ENCODE data around the gene RXFP3. TPM values are rescaled to one million over a fixed set of nuclear protein-coding genes. Genes with fewer than 3 reads are reported as not detected.
"Not testable (repeated sequence)": the region's sequence is repeated elsewhere in the genome, so short reads cannot be mapped to it uniquely, and the experiment has no call there.

The RXFP3 gene
- not detected for total RNA-seq

- DNase-seq = peak; percentile 17
Observed at GRCh38 chr5:33936381-33937016, at the start of gene RXFP3. TSS of gene RXFP3 (plus strand) at chr5:33936386. CDS start at chr5:33936741, 355 bp downstream.

GRCh38 chr5:33887268-33887667 lies 48.9 kb upstream of the RXFP3 start:
- DNase-seq = no peak

GRCh38 chr5:33888587-33888986 lies 47.6 kb upstream of the RXFP3 start:
- no peak for DNase-seq

DNA sequence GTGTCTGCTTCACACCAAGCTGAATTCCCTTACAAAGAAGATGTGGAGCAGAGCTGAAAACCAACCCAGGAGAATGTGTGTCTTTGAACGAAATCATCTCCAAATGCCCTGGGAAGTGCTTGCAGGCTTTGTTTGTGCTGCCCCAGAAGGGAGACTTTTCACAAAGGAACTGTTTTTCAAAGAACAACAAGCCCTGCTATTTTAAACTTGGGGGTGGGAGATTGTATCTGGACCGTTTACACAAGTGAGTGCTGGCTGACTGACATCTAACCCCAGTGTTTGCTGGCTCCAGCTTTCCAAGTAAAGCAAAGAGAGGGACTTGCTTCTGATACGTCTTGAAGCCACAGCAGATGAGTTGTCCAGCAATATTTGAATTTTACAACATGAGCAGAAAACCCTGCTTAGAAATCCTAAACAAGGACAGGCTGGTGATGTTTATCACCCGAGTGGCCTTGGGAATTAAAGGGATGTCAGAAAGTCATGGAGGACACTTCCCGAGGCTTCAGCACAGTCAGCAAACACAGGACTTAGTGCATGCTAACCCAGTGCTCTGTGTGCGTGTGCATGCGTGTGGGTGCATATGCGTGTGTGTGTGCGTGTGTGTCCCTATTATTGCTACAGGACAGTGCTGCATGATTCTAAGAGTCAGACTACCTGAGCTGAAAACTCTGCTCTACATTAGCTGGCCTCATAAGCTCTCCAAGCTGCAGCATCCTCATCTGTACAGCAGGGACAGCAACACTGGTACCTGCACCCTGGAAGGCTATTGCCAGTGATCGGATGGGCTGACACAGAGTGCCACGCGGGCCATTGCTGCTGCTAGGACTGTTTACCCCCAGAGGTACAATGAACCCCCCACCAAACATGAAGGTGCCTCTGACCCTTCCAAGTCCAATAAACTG lies 45.8 kb upstream of the RXFP3 start:
- DNase-seq = peak; percentile 31

DNA sequence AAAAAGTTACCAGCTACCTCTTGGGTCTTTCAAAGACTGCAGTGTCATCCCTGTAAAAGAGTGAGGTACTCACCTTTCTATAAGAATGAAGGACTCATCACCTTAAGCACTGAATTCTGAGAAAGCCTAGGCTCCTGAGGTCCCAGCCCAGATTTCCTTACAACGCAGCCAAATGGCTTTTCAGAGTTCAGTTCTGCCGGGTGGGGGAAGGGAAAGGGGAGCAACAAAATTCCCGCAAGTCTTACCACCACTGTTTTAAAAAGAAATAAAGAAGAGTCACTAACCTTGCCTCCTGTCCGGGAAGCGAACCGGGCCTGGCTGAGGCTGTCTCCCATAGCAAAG lies 44.8 kb upstream of the RXFP3 start:
- DNase-seq = peak; percentile 24

DNA sequence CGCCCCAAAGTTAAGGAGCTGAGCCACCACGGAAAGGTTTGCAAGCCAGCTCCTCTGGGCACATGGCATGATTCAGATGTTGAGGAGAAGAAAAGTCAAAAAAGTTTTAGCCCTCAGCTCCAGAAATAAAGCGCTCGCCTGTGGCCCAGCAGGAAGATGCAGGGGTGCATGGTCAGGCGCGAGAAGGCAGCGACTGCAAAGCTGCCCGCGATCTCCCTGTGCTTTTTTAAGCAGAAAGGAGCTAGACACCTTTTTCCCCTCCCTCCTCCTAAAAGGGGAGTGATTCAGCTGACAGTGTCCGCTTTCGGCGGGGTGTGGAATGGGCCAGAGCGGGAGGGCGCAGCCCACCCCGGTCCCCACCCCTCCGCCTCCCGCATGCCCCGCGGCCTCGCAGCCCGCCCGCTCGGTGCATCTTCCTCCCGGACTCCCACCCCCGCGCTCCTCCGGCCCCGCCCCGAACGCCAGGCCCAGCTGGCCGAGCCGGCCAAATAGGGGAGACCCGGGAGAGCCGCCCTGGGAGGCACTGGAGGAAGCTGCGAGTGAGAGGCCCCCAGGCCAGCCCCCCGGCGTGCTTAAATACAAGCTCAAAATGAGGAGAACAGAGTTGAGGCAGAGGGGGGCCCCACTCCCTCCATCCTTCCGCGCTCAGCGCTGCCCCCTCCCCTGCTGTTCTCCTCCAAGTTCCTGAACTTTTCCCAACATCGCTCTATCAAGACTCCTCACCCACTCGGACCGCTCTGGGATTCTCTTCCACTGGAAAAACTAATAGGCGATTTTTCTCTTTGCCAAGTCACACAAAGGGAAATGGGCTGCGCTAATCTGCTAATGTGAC lies 44.2 kb upstream of the RXFP3 start, which contains the start of gene ADAMTS12:
TSS of gene ADAMTS12 (minus strand) at position 203 of the 832 bp plus-strand sequence. CDS start at position 69, 134 bp downstream.
- peak; percentile 78 for DNase-seq

DNA sequence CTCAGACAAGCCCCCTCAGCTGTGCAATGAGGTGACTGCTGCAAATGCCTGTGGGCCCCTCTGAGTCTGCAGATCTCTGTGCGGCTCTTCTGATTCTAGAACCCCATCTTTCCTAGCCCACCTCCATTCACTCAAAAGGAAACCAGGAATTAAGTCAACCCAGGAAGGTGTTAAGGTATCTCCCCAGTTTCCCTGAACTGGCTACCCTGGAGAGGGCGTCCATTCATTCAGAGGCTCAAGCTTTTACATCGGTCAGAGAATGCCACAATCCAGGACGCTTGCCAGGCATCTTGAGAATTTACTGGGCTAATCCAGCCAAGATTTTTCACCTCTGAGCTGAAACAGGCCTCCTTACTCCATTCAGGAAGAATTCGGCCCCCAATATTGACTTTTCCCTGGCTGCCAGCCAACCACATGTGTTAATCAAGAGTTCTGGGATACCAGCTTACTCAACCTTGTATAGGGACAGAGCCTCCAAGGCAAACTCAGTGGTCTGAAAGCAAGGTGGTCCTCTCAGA lies 43.5 kb upstream of the RXFP3 start:
- DNase-seq = peak; percentile 75

GRCh38 chr5:33894566-33894965 lies 41.6 kb upstream of the RXFP3 start:
- no peak for DNase-seq

GRCh38 chr5:33901156-33901555 lies 35.0 kb upstream of the RXFP3 start:
- no peak for DNase-seq

DNA sequence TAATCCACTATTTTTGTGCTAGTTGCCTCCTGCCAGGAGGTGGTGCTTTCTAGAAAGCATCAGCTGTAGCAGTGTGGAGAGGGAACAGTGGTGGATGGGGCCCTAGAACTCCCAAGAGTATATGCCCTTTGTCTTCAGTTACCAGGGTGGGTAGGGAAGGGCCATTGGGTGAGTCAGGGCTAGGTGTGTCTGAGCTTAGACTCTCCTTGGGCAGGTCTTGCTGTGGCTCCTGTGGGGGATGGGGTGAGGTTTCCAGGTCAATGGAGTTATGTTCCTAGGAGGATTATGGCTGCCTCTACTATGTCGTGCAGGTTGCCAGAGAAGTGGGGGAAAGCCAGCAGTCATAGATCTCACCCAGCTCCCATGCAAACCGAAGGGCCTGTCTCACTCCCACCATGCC lies 33.1 kb upstream of the RXFP3 start:
- no peak for DNase-seq

GRCh38 chr5:33905381-33905780 lies 30.8 kb upstream of the RXFP3 start:
- no peak for DNase-seq

DNA sequence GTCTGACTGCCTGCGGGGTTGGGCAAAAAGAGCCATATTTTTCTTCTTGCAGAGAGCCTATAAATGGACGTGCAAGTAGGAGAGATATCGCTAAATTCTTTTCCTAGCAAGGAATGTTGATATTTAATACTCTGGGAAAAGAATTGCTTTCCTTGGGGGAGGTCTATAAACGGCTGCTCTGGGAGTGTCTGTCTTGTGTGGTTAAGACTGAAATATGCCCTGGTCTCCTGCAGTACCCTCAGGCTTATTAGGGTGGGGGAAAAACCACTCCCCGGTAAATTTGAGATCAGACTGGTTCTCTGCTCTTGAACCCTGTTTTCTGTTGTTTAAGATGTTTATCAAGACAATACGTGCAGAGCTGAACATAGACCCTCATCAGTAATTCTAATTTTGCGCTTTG lies 29.9 kb upstream of the RXFP3 start:
- not testable (repeated sequence) for DNase-seq

DNA sequence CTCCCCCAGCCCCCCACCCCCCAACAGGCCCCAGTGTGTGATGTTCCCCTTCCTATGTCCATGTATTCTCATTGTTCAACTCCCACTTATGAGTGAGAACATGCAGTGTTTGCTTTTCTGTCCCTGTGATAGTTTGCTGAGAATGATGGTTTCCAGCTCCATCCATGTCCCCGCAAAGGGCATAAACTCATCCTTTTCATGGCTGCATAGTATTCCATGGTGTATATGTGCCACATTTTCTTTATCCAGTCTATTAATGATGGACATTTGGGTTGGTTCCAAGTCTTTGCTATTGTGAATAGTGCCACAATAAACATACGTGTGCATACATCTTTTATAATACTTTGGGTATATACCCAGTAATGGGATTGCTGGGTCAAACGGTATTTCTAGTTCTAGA lies 21.3 kb upstream of the RXFP3 start:
- DNase-seq = not testable (repeated sequence)

GRCh38 chr5:33921002-33921401 lies 15.2 kb upstream of the RXFP3 start:
- DNase-seq = no peak

- DNase-seq = no peak
Observed at GRCh38 chr5:33925278-33925677, 10.9 kb upstream of the RXFP3 start.

- DNase-seq = no peak
Observed at GRCh38 chr5:33927685-33928084, 8.5 kb upstream of the RXFP3 start.

DNA sequence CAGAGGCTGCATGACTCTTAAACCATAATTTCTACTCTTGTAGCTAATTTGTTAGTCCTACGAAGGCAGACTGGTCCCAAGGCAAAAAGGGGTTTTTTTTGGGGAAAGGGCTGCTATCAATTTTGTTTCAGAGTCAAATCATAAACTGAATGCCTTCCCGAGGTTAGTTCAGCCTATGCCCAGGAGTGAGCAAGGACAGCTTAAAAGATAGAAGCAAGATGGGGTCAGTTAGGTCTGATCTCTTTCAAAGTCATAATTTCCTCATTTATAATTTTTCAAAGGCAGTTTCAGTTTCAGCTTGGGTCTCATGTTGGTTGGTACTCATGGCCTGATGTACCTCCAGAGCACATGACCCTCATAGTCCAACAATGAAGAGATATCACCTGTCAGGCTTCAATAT lies 7.9 kb upstream of the RXFP3 start:
- DNase-seq = no peak

- no peak for DNase-seq
Observed at GRCh38 chr5:33929925-33930690, 6.1 kb upstream of the RXFP3 start.

DNA sequence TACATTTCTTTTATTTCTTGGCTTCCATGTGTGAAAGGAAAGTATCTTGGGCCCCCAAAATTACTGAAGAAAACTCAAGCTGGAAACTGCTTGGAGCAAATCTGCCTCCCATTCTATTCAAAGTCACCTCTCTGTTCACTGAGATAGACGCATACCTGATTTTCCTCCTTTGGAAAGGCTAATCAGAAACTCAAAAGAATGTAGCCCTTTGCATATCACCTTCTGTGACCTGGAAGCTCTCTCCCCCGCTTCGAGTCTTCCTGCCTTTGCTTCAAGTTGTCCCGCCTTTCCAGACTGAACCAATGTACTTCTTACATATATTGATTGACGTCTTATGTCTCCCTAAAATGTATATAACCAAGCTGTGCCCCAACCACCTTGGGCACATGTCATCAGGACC lies 5.0 kb upstream of the RXFP3 start:
- no peak for DNase-seq

DNA sequence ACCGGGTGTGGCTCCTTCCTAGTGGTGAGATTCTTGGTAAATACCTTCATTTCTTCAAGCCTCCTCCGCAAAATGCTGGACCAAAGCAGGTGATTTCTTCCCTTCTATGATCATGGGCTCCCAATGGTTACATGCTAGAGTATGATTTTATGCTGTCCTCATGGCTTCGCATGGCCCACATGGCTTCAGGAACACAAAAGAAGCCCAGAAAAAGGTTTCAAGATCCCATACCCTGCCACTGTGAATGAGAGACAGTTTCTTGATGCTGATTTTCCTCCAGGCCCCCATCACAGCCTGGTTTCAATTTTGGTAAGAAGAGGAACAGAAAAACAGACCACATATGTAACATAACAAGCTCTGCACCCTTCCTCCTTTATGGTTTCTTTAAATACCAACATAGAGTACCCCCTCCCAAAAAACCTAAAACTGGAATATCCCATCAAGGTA lies 2.4 kb upstream of the RXFP3 start:
- no peak for DNase-seq

DNA sequence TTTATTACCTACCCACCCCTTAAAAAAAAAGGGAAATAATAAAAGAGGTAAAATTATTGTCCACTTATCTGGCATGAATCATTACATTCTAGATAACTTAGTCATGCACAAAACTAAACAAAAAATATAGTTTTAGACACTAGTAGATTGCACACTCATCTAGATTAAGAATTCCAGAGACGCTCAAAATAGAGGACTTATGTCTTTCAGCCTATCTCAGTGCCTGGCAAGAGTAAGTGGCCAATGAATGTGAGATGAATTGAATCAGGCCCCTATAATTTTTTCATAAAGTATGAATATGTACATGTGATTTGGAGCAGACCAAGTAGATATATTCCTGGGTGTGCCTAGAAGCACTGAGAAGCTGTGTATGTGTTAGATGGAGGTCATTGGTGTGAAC lies 2.0 kb upstream of the RXFP3 start:
- DNase-seq = no peak

DNA sequence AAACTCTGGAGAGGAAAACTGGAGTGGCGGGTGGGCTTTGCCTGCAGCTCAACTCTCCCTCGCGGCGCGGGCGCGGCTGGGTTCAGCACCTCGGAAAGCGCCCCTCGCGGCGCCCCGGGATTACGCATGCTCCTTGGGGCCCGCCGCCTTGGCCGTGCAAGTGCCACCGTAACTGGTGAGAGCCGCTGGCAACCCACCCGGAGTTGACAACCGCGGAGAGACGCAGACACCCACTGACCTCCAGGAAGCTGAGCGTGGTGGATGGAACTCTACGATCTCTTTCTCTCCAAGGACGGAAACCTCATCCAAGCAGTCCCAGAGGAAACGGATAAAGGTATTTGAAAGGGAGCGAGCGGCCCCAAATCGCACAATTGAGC lies 194 bp upstream of the RXFP3 start:
- peak; percentile 78 for DNase-seq

Data from tongue (tissue), 2 donors.